HG03460 (cell line): ENCODE measurements around the gene BCL11B.

Experiments
- ATAC-seq: cut with Tn5 transposase; IDR thresholded peaks from one replicate; pipeline ENCODE4 v1.9.1; 2021; ENCODE audit not compliant: unreplicated experiment

The BCL11B gene

GRCh38 chr14:99256483-99256874, 15.5 kb downstream of the BCL11B start:
- no peak for ATAC-seq

DNA sequence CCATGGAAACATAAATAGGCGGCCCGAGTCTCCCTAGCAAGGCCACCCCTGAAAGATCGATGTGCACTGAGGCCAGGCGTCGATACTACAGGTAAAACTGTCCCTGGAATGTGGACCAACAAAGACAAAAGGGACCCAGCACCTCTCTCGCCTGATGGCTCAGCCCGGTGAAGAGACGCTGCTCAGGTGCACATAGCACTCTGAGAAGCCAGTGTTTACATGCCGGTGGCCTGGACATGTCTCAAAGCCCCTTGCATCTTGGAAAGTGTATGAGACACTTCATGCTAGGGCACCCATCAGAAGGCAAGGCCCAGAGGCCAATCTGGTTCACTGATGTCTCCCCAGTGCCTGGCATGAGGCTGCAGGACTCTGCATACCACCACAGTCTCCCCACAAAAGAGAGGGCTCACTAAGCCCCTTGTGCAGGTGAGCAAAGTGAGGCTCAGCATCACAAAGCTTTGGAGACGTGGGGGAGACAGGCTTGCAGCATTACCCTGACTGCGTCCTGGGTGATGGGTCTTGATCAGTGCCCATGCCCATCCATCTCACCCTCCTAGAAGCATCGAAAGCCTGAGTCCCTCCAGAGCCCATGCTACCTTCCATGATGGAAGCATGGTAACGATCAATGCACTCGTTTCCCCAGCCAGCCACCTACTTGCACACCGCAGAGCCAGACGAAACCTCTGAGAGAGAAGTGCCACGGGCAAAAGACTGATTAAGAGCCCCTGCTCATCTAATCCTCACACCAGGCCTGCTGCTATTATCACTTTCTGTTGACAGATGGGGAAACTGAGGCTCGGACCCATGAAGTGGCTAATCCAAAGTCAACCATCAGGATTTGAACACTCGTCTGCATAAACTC, 16.1 kb downstream of the BCL11B start:
- no peak for ATAC-seq

DNA sequence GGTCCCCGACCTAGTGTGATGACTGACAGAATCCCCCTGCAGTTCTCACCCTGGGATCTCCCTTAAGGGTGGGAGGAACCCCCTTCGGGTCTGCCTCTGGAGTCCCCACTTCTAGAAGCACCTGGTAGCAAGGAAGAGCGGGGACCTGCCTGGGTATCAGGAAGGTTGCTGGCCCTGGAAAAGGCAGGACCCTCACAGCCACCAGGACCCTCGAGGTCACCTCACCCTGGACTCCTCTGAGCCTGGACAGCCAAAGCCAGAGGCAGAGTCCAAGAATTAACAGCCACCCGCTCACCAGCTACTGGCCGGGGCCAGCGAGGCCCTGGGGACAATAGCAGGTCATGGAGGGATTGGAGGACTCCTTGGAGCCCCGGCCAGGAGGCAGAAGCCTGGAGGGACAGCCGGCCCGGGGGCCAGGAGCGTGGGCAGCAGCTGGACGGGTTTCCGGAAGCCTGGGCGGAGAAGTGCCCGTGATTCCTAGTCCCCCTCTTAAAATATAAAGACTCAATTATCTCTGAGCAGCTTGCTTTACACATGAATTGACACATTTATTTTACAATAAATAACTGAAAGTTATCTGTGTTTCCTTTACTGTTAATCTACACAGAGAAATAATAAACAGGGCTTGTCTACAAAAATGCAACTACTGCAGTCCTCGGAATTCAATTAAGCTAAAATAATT, 17.5 kb downstream of the BCL11B start:
- no peak for ATAC-seq

GRCh38 chr14:99253890-99254289, 18.1 kb downstream of the BCL11B start:
- no peak for ATAC-seq

DNA sequence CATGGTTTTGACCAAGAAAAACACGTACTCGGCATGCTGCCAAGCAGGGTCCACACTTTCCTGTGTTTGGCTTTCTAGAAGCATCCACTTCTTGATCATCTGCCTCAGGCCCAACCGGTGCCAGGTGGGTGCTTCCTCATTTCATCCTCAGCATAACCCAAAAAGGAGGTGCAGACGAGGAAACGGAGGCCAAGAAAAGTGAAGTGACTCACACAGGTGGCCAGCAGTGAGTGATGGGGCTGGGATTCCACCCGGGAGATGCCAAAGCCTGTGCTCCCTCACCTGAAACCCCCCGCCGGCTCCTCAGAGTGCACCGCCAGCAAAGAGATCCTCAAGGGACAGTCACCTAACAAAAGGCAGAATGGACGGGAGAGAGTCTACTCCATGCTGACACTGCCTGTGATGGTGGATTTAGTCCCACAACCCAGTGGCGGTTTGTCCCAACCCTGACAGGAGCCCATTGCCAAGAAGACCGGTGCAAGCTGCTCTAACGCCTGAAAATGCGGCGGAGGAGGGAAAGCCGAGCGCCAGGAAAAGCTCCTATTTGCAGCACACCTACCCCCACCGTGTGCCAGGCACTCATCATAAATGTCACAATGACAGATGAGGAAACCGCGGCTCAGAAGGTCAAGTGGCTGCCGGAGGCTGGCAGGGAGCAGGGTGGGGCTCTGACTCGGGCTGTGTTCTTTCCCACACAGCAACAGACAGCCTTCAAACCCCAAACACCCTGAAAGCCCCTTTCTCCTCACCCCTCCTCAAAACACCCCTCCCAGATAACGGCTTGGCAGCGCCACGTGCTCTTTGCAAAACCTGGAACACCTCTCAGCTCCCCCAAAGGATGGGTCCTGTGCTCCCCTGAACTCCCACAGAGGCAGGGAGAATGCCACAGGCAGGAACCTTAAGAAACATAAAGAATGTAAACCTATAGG, 18.8 kb downstream of the BCL11B start:
- ATAC-seq, result no peak

- no peak for ATAC-seq
These were observed 19.5 kb downstream of the BCL11B start for GRCh38 chr14:99252443-99252939.

GRCh38 chr14:99251721-99252120, 20.3 kb downstream of the BCL11B start:
- ATAC-seq, result no peak

GRCh38 chr14:99250636-99251208, 21.3 kb downstream of the BCL11B start:
- no peak for ATAC-seq

- no peak for ATAC-seq
These were observed 22.6 kb downstream of the BCL11B start for GRCh38 chr14:99249389-99249788.

- ATAC-seq, result no peak
These were observed 23.2 kb downstream of the BCL11B start for GRCh38 chr14:99248761-99249171.

- no peak for ATAC-seq
These were observed 24.2 kb downstream of the BCL11B start for GRCh38 chr14:99247772-99248171.

DNA sequence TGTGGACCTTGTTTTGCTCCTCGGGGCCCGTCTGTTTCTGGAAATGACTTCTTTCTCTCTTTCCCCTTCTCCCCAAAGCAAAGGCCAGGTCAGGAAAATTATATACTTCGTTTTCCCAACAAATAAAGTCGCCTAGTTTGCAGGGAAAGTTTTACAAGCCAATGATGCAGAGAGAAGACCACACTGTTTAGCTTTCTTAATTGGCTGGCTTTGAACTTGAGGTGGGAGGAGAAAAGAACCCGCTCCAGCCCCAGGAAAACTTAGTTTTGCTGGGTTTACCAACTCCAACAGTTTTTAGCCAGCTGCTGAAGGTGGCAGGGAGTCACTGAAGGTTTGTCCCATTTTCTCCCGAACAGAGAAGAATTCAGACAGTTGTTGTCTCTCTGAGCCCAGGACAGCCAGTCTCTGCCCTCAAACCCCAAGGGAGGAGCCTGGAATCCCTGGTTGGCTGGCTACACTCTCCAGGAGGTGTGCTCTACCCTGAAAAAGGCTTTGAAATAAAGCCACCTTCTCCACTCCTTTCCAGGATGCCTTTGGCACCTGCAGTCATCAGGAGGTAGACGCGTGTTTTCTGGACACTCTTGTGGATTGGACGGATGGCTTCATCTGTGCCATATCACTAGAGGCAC, 24.8 kb downstream of the BCL11B start:
- no peak for ATAC-seq

- ATAC-seq, result no peak
These were observed 25.4 kb downstream of the BCL11B start for GRCh38 chr14:99246536-99247097.

DNA sequence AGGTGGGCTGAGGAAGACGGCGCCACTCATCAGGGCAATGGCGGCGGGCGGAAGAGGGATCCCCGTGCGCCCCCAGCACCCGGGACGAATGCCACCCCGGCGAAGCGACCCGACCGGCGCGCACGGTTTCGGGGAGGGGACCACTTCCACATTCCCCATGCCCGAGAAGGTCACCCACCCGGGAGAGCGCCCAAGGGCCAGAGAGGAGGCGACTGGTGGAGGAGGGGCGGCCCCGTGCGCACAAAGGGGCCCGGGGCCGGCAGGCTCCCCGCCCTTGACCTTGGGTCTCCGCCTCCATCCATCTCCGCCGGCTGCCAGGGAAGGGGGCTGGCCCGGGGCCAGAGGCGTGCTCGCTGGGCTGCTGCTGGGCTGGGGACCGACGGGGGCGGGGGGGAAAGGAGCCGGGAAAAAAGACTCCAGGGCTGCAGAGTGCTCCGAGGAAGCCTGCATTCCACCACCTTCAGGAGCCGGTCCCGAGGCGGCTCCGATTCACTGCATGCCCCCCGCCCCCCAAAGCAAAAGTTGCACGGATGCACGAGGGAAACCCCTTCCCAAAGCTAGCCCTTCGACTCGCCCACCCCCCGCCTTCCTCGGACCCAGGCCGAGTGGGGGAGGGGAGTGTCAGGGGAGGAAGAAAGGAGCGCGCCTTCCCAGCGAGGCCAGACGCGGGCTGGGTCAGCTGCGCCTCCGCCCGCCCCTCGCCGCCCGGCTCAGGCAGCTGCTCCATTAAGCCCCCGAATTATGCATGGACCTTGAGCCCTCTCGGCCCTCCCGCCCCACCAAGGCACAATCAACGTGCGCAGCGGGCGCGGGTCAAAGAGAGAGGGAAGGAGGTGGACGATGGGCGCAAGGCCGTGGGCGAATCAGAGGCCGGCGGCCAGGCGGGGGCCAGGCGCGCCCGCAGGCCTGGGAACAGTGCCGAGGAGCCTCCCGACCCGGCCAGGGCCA, 26.2 kb downstream of the BCL11B start:
- no peak for ATAC-seq

DNA sequence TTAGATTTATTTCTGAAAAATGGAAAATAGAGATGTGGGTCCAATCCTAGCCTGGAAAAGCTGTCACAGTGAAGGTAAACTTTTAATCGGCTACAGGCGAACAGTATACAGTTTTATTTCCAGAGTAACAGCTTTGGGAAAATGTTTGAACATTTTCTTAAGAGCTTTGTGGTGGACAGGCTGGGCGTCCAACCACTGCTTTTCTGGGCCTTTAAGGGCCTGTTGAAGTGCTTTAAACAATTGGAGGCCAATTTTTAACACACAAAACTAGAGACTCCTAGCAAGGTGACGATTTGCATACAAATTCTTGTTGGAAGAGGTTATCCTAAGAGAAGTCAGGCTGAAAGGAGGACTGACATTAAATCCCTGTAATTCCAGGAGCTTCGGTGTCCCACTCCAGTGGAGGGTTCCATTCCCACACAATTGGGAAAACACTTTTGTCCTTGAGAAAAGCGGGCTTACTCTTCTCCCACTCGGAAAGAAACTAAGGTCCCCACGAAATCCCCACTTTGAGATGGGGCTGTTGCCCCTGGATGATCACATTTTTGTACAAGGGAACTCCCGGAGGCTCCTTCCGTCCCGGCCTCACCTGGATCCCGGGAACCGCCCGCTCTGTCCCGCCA, 26.9 kb downstream of the BCL11B start:
- no peak for ATAC-seq

GRCh38 chr14:99244367-99244901, 27.6 kb downstream of the BCL11B start:
- no peak for ATAC-seq

DNA sequence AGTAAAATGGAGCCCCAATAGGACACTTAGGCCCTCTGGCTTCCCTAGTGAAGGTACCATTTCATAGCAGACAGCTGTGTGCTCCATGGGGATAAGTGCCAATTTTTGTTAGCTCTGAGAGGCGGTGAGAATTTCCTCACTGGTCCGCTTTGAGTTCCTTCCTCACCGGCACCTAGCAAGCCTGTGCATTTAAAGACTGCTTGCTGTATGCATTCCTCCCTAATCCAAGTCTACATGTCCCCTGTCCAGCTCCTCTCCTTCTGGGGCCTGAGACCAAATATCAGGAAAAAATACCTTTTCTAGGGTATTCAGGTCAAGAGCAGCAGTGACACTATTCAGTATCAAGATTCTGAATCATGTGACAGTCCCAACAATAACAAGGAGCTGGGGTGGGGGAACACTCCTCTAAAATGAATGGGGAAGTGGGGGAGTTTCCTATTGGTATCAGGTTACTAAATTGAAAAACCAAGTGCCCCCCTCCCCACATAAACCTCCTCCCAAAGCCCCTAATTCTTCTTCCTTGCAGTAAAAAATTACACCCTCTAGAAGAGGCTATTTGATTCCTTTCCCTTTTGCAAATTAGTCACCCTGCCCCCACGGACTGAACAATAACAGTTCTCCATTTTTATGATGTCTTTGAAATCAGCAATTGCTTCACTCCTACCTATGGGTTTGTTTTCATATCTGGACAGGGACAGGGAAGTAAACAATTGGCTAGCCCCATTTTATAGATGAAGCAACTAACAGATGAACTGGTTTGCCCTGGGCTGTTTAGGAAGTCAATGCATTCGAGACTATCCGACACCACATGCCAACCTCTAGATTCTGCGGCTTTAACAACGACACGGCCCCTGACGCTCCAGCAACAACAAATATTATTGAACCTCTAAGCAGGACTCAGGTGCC, 28.9 kb downstream of the BCL11B start:
- ATAC-seq, result no peak
